HCT116 (cell line): ENCODE measurements around the gene GPR171. TPM values are rescaled to one million over a fixed set of nuclear protein-coding genes. Genes with fewer than 3 reads are reported as not detected.

Experiments
- ATAC-seq: fragments of 200-7000 bp; cut with Tn5 transposase; 2 replicates; pipeline ENCODE4 v1.9.1; 2020; ENCODE audit warnings: mild to moderate bottlenecking, moderate library complexity
- BruUV-seq: library from RNA; stranded (reverse); fragments of 400-500 nt; replicated peaks from 2 replicates; lab custom pipeline; 2021; lab: Mats Ljungman, UMichigan
- CTCF ChIA-PET: fragments of 300-600 bp; sonication (Branson Sonifier 250); formaldehyde crosslinking; loops from one replicate; lab custom pipeline; 2021; ENCODE audit warnings: antibody characterized with exemption; lab: Charles Lee
- POLR2A ChIA-PET: fragments of 300-600, 350-600 bp; sonication (Branson Sonifier 250); formaldehyde crosslinking; loops from one replicate; lab custom pipeline; 2021; ENCODE audit warnings: antibody characterized with exemption; lab: Charles Lee
- RAD21 ChIA-PET, 2 experiments: fragments of 300-600 bp; sonication (Branson Sonifier 250); formaldehyde crosslinking; loops; one replicate each; lab custom pipeline; 2023; ENCODE audit warnings: low total read pairs in 2 of 2; ENCODE audit not compliant: uncharacterized antibody in 2 of 2, unreplicated experiment in 2 of 2, low non-redundant PET in 1 of 2; lab: Charles Lee
- DNase-seq: peaks from one replicate; pipeline ENCODE4 v3.0.0-alpha.2; 2010; ENCODE audit warnings: low read depth, low spot score
- H2AFZ ChIP-seq: fragments of 200-600 bp; shearing (Covaris generic), sonication (generic); 2 replicates; pipeline ENCODE4 v1.6.1; 2017; ENCODE audit warnings: low read depth, mixed run types, mixed read lengths, antibody characterized with exemption, low read length; ENCODE audit not compliant: poor library complexity, severe bottlenecking
- H3K27ac ChIP-seq: 2 replicates; pipeline ENCODE4 v1.5.1; 2012; ENCODE audit warnings: low read depth, low read length
- H3K27me3 ChIP-seq: fragments of 200-600 bp; sonication (generic); 2 replicates; pipeline ENCODE4 v1.6.1; 2016; ENCODE audit warnings: mixed run types, low read length, mixed read lengths; ENCODE audit not compliant: insufficient read depth
- H3K36me3 ChIP-seq, 2 experiments: fragments of 200-500 bp in 1 of 2; fragments of 200-600 bp in 1 of 2; sonication (Bioruptor generic) in 1 of 2; sonication (generic) in 1 of 2; 2 replicates each; pipeline versions ENCODE4 v1.5.1 to v1.6.1; 2014 to 2016; ENCODE audit warnings: low read length in 2 of 2, inconsistent platforms in 1 of 2, mixed read lengths in 1 of 2, mixed run types in 1 of 2; ENCODE audit not compliant: insufficient read depth in 2 of 2, control insufficient read depth in 1 of 2
- H3K4me1 ChIP-seq, 2 experiments: fragments of 200-600 bp in 1 of 2; sonication (generic) in 1 of 2; 2 replicates each; pipeline versions ENCODE4 v1.5.1 to v1.6.1; 2012 to 2017; ENCODE audit warnings: low read length in 2 of 2, inconsistent platforms in 1 of 2, mild to moderate bottlenecking in 1 of 2, mixed read lengths in 1 of 2, mixed run types in 1 of 2, moderate library complexity in 1 of 2; ENCODE audit not compliant: insufficient read depth in 2 of 2, control insufficient read depth in 1 of 2
- H3K4me2 ChIP-seq: fragments of 200-600 bp; sonication (generic); 2 replicates; pipeline ENCODE4 v1.6.1; 2017; ENCODE audit warnings: mixed run types, low read length, mixed read lengths
- H3K4me3 ChIP-seq, 2 experiments: fragments of 200-600 bp in 1 of 2; sonication (generic) in 1 of 2; replicated peaks in 1 of 2; 2 replicates each; pipeline ENCODE4 v1.5.1; 2011 to 2016; ENCODE audit warnings: low read length in 2 of 2, control low read depth in 1 of 2, low read depth in 1 of 2, mild to moderate bottlenecking in 1 of 2, mixed read lengths in 1 of 2, mixed run types in 1 of 2
- H3K79me2 ChIP-seq: fragments of 200-600 bp; sonication (generic); 2 replicates; pipeline ENCODE4 v1.6.1; 2017; ENCODE audit warnings: mild to moderate bottlenecking, mixed run types, low read length, moderate library complexity, mixed read lengths; ENCODE audit not compliant: insufficient read depth
- H3K9ac ChIP-seq: fragments of 200-600 bp; sonication (generic); 2 replicates; pipeline ENCODE4 v1.6.1; 2016; ENCODE audit warnings: low read length, mixed read lengths
- H3K9me2 ChIP-seq: fragments of 200-600 bp; sonication (generic), shearing (Covaris generic); 2 replicates; pipeline ENCODE4 v1.6.1; 2017; ENCODE audit warnings: mixed run types, mild to moderate bottlenecking, moderate library complexity; ENCODE audit not compliant: insufficient read depth
- H3K9me3 ChIP-seq, 2 experiments: fragments of 200-500 bp in 1 of 2; fragments of 200-600 bp in 1 of 2; sonication (Bioruptor generic) in 1 of 2; sonication (generic) in 1 of 2; 2 replicates each; pipeline ENCODE4 v1.6.1; 2014 to 2017; ENCODE audit warnings: low read length in 2 of 2, mixed read lengths in 2 of 2, inconsistent platforms in 1 of 2, low read depth in 1 of 2, mild to moderate bottlenecking in 1 of 2, mixed run types in 1 of 2, moderate library complexity in 1 of 2; ENCODE audit not compliant: control insufficient read depth in 1 of 2, insufficient read depth in 1 of 2
- H4K20me1 ChIP-seq: fragments of 200-600 bp; sonication (generic), shearing (Covaris generic); 2 replicates; pipeline ENCODE4 v1.6.1; 2017; ENCODE audit warnings: mixed run types, mild to moderate bottlenecking, moderate library complexity; ENCODE audit not compliant: insufficient read depth
- ATF3 ChIP-seq: IDR thresholded peaks from 2 replicates; pipeline ENCODE4 v1.6.1; 2012
- EZH2phosphoT487 ChIP-seq: fragments of 200-600 bp; IDR thresholded peaks from 2 replicates; pipeline ENCODE4 v1.6.1; 2018; ENCODE audit warnings: antibody characterized with exemption, borderline replicate concordance
- POLR2A ChIP-seq: IDR thresholded peaks from 2 replicates; pipeline ENCODE4 v1.7.0; 2011; ENCODE audit warnings: borderline replicate concordance; ENCODE audit not compliant: insufficient read depth, insufficient read length; ENCODE audit errors: extremely low read depth
- RAD21 ChIP-seq: IDR thresholded peaks from 2 replicates; pipeline ENCODE4 v1.6.1; 2012; ENCODE audit warnings: low read depth, mild to moderate bottlenecking
- ZBTB33 ChIP-seq: IDR thresholded peaks from 2 replicates; pipeline ENCODE4 v1.6.1; 2011; ENCODE audit warnings: mild to moderate bottlenecking, low read length, moderate library complexity; ENCODE audit not compliant: insufficient replicate concordance; ENCODE audit errors: extremely low read depth
- intact Hi-C: fragments of 100-400 bp; cut with micrococcal nuclease; formaldehyde crosslinking; loops from 2 replicates; pipeline ENCODE4 v1.10.0; 2022
- total RNA-seq: library from RNA; stranded (reverse); gene quantifications from one replicate; pipeline ENCODE4 v1.2.1, GENCODE V29; 2021; ENCODE audit not compliant: unreplicated experiment

GPR171 gene
- total RNA-seq, 1 experiment from 2014 or later = not detected

- ChIA-PET POLR2A (interaction anchor here (1.0 kb wide), 1 partner anchor 10 kb away, joined by 3 read pairs; no protein-coding TSS in a partner anchor), RAD21 (no interaction called here), CTCF (no interaction called here)
- Histone ChIP-seq H3K9ac (no peak overlapping the region), H3K4me3 (no peak overlapping the region), H3K27me3 (no peaks in the 10 kb centered on the region), H3K9me3 (no peaks in the 10 kb centered on the region), H3K36me3 (no peaks in the 10 kb centered on the region), H3K27ac (no peak overlapping the region), H4K20me1 (no peaks in the 10 kb centered on the region), H3K9me2 (0 out of 2 replicates have a peak, but pooled peaks cover 3% of the 10 kb centered on the region), H3K4me2 (no peak overlapping the region), H2AFZ (no peak overlapping the region), H3K79me2 (no peaks in the 10 kb centered on the region), H3K4me1 (no peaks in the 10 kb centered on the region)
- no peak for ATAC-seq
- intact Hi-C loops = no loop called here
- BruUV-seq = no TSS peak
- TF ChIP-seq ATF3 (no peak), POLR2A (no peak), EZH2phosphoT487 (no peak), ZBTB33 (no peak)
- no peak for DNase-seq
These were observed 3.2 kb downstream of the GPR171 start for GRCh38 chr3:151199554-151200438.

GRCh38 chr3:151198849-151199248 is 4.2 kb downstream of the GPR171 start:
- intact Hi-C loops = no loop called here
- ChIA-PET CTCF (interaction anchor here (1.1 kb wide), 1 partner anchor 42 kb away, joined by 3 read pairs; no protein-coding TSS in a partner anchor), POLR2A (no interaction called here), RAD21 (no interaction called here)
- Histone ChIP-seq H3K27ac (no peak overlapping the region), H3K9me3 (no peaks in the 10 kb centered on the region), H3K4me1 (no peaks in the 10 kb centered on the region), H3K4me2 (no peak overlapping the region), H3K36me3 (no peaks in the 10 kb centered on the region), H2AFZ (no peak overlapping the region), H3K79me2 (no peaks in the 10 kb centered on the region), H3K9me2 (0 out of 2 replicates have a peak, but pooled peaks cover 3% of the 10 kb centered on the region), H3K4me3 (no peak overlapping the region), H4K20me1 (no peaks in the 10 kb centered on the region), H3K27me3 (no peaks in the 10 kb centered on the region), H3K9ac (no peak overlapping the region)
- DNase-seq (no peak), ATAC-seq (no peak)
- TF ChIP-seq RAD21 = no peak
- BruUV-seq = no TSS peak
